OCI-LY1 (cell line): ENCODE results near the gene PDLIM4.

Experiments used
- H2AFZ ChIP-seq: fragments of 200-600 bp; sonication (generic), shearing (Covaris generic); 2 replicates; pipeline ENCODE4 v1.6.0; 2014; ENCODE audit warnings: antibody characterized with exemption, mild to moderate bottlenecking, low read length
- H3F3A ChIP-seq: fragments of 200-600 bp; sonication (generic), shearing (Covaris generic); 2 replicates; pipeline ENCODE4 v1.6.0; 2014; ENCODE audit warnings: mild to moderate bottlenecking, antibody characterized with exemption, low read length, moderate library complexity; ENCODE audit not compliant: insufficient read depth
- H3K27ac ChIP-seq: fragments of 200-600 bp; sonication (generic); 2 replicates; pipeline ENCODE4 v1.5.1; 2014; ENCODE audit warnings: low read length, mixed run types, mild to moderate bottlenecking, low read depth; ENCODE audit not compliant: poor library complexity, severe bottlenecking
- H3K27me3 ChIP-seq: fragments of 200-600 bp; sonication (generic); 2 replicates; pipeline ENCODE4 v1.6.0; 2014; ENCODE audit warnings: antibody characterized with exemption, mild to moderate bottlenecking, low read length, moderate library complexity; ENCODE audit not compliant: insufficient read depth
- H3K36me3 ChIP-seq: fragments of 200-600 bp; sonication (generic); 2 replicates; pipeline ENCODE4 v1.6.1; 2014; ENCODE audit warnings: mild to moderate bottlenecking, antibody characterized with exemption, low read length, moderate library complexity, mixed read lengths; ENCODE audit not compliant: insufficient read depth
- H3K4me1 ChIP-seq: fragments of 200-600 bp; sonication (generic); 2 replicates; pipeline ENCODE4 v1.5.1; 2014; ENCODE audit warnings: mild to moderate bottlenecking, low read length, moderate library complexity; ENCODE audit not compliant: insufficient read depth, severe bottlenecking
- H3K4me2 ChIP-seq: fragments of 200-600 bp; sonication (generic), shearing (Covaris generic); 2 replicates; pipeline ENCODE4 v1.6.1; 2014; ENCODE audit warnings: low read length
- H3K4me3 ChIP-seq: fragments of 200-600 bp; sonication (generic); 2 replicates; pipeline ENCODE4 v1.5.1; 2014; ENCODE audit warnings: low read length, low read depth, mild to moderate bottlenecking, mixed read lengths; ENCODE audit not compliant: poor library complexity, severe bottlenecking
- H3K79me2 ChIP-seq: fragments of 200-600 bp; shearing (Covaris generic); 2 replicates; pipeline ENCODE4 v1.6.1; 2016; ENCODE audit warnings: mixed run types, low read length, mixed read lengths; ENCODE audit not compliant: insufficient read depth
- H3K9ac ChIP-seq: fragments of 200-600 bp; sonication (generic), shearing (Covaris generic); 2 replicates; pipeline ENCODE4 v1.6.1; 2014; ENCODE audit warnings: mild to moderate bottlenecking, low read length, mixed read lengths
- H3K9me2 ChIP-seq: fragments of 200-600 bp; sonication (generic), shearing (Covaris generic); 2 replicates; pipeline ENCODE4 v1.6.1; 2014; ENCODE audit warnings: low read depth, mild to moderate bottlenecking, low read length, mixed read lengths
- H3K9me3 ChIP-seq: fragments of 200-600 bp; shearing (Covaris generic); 2 replicates; pipeline ENCODE4 v1.6.1; 2014; ENCODE audit warnings: low read length, mixed read lengths
- H4K20me1 ChIP-seq: fragments of 200-600 bp; sonication (generic), shearing (Covaris generic); 2 replicates; pipeline ENCODE4 v1.6.0; 2016; ENCODE audit warnings: mild to moderate bottlenecking, low read length; ENCODE audit not compliant: insufficient read depth
- EZH2 ChIP-seq: fragments of 200-600 bp; sonication (generic), shearing (Covaris generic); IDR thresholded peaks from 2 replicates; pipeline ENCODE4 v1.8.0; 2017; ENCODE audit warnings: borderline replicate concordance, mixed run types, mild to moderate bottlenecking, antibody characterized with exemption, low read length, moderate library complexity, mixed read lengths
- TF ChIP-seq, protein P1 (sequence below): fragments of 200-600 bp; sonication (generic), shearing (Covaris generic); IDR thresholded peaks from 2 replicates; pipeline ENCODE4 v1.5.1; 2017; ENCODE audit warnings: mild to moderate bottlenecking, antibody characterized with exemption, low read length, moderate library complexity, mixed read lengths

PDLIM4 gene

DNA sequence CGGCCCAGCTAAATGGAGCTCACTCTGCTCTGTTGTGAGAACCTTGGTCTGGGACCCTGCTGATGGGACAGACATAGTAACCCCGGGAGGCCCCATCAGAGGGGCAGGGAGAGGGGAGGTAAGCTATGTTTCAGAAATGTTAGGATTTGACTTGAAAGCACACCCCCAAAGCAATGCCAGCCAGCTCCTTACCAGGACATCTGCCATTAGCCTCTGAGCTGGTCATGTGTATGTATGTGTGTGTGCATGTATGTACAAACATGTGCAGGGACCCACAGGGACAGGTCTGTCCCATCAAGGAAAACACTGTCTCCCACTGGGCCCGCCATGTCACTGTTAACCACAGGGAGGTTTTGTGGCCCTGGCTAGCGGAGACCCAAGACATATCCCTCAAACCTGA lies 51.2 kb downstream of the PDLIM4 start:
- H3K79me2 ChIP-seq = no peaks in the 10 kb centered on the region
- H3K27ac ChIP-seq = no peak overlapping the region

DNA sequence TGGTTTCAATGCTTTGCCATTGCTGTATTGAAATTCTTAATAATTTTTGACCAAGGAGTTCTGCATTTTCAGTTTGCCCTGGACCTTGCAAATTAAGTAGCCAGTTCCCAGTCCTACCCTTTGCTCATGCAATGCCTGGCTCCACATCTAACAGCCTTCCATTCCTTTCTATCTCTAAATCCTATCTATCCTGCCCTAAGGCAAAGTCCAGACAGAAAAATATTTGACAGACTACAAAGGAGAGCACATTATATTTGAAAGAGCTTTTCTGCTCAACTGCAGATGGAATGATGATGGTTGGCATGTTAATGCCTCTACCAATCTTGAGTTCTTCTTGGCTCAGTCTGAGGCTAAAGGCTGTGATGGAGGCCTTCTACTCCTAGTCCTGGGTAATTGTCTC lies 52.2 kb downstream of the PDLIM4 start:
- no peaks in the 10 kb centered on the region for H3K27me3 ChIP-seq
- H3K79me2 ChIP-seq = no peaks in the 10 kb centered on the region
- H3K36me3 ChIP-seq = no peaks in the 10 kb centered on the region
- H3K4me2 ChIP-seq = no peak overlapping the region
- H3K9me2 ChIP-seq = no peaks in the 10 kb centered on the region
- no peak overlapping the region for H2AFZ ChIP-seq
- no peaks in the 10 kb centered on the region for H3K4me1 ChIP-seq
- no peaks in the 10 kb centered on the region for H4K20me1 ChIP-seq
- TF ChIP-seq, protein P1, sequence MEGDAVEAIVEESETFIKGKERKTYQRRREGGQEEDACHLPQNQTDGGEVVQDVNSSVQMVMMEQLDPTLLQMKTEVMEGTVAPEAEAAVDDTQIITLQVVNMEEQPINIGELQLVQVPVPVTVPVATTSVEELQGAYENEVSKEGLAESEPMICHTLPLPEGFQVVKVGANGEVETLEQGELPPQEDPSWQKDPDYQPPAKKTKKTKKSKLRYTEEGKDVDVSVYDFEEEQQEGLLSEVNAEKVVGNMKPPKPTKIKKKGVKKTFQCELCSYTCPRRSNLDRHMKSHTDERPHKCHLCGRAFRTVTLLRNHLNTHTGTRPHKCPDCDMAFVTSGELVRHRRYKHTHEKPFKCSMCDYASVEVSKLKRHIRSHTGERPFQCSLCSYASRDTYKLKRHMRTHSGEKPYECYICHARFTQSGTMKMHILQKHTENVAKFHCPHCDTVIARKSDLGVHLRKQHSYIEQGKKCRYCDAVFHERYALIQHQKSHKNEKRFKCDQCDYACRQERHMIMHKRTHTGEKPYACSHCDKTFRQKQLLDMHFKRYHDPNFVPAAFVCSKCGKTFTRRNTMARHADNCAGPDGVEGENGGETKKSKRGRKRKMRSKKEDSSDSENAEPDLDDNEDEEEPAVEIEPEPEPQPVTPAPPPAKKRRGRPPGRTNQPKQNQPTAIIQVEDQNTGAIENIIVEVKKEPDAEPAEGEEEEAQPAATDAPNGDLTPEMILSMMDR = no peak
- no peak for TF ChIP-seq EZH2
- no peaks in the 10 kb centered on the region for H3K9me3 ChIP-seq
- H3K27ac ChIP-seq = no peak overlapping the region
- no peak overlapping the region for H3K9ac ChIP-seq
- H3F3A ChIP-seq = no peaks in the 10 kb centered on the region
- H3K4me3 ChIP-seq = no peak overlapping the region

More for the DNA sequence above, 51.2 kb downstream of the PDLIM4 start:
- Histone ChIP-seq H4K20me1 (no peaks in the 10 kb centered on the region), H3K9ac (no peak overlapping the region), H3K4me3 (no peak overlapping the region), H3K4me2 (no peak overlapping the region), H3K4me1 (no peaks in the 10 kb centered on the region), H3K36me3 (no peaks in the 10 kb centered on the region), H3K9me3 (no peaks in the 10 kb centered on the region), H3K27me3 (no peaks in the 10 kb centered on the region), H2AFZ (no peak overlapping the region), H3F3A (no peaks in the 10 kb centered on the region), H3K9me2 (no peaks in the 10 kb centered on the region)
- no peak for TF ChIP-seq EZH2
- TF ChIP-seq, protein P1 = no peak

DNA sequence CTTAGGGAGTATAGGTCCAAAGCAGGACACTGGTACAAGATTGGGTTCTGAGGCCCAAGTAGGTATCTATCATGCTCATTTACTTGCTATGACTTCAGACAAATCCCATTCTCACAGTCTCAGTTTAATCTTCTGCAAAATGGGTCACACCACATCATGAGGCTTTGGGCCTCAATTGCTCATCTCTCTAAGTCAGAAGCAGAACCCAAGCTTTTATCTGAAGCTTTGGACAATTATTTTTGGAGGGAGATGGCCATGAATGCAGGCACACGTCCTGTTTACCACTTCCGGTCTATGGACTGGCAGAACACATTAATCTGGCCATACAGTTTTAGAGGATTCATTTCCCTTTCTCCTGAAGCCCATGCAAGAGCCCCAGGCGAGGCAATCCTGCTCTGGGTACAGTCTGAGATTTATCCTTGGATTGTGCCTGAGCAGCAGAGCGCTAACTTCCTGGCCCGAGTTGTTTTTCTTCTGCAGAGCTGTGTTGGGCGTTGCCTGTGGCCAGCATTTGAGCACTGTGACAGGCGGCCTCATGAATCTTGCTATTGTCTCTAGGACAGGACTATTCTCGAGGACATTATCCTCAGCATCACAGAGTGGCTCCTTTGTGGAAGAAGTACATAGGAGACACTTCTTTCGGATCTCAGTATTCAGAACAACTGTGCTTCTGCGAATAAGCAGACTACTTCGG lies 52.8 kb downstream of the PDLIM4 start:
- no peak overlapping the region for H2AFZ ChIP-seq
- no peak overlapping the region for H3K27ac ChIP-seq
- H3K36me3 ChIP-seq = no peaks in the 10 kb centered on the region
- no peaks in the 10 kb centered on the region for H3K4me1 ChIP-seq
- no peak overlapping the region for H3K4me3 ChIP-seq
- H3F3A ChIP-seq = no peaks in the 10 kb centered on the region
- no peaks in the 10 kb centered on the region for H3K9me2 ChIP-seq
- H3K4me2 ChIP-seq = no peak overlapping the region
- no peaks in the 10 kb centered on the region for H3K27me3 ChIP-seq
- TF ChIP-seq EZH2 = no peak
- TF ChIP-seq, protein P1 = no peak
- H3K9me3 ChIP-seq = no peaks in the 10 kb centered on the region
- H3K9ac ChIP-seq = no peak overlapping the region
- H4K20me1 ChIP-seq = no peaks in the 10 kb centered on the region
- no peaks in the 10 kb centered on the region for H3K79me2 ChIP-seq
